HEK293T (cell line): ENCODE results near the gene CR2.
"Not testable (repeated sequence)": the region's sequence is repeated elsewhere in the genome, so short reads cannot be mapped to it uniquely, and the experiment has no call there.

ENCODE experiments used
- CTCF ChIA-PET: fragments of 350-600 bp; formaldehyde crosslinking; extraction: SDS; loops from one replicate; lab custom pipeline; 2021; ENCODE audit warnings: antibody characterized with exemption, inconsistent platforms; lab: Yijun Ruan, JAX
- POLR2A ChIA-PET: fragments of 350-600 bp; formaldehyde crosslinking; extraction: SDS; loops from one replicate; lab custom pipeline; 2020; ENCODE audit warnings: antibody characterized with exemption, inconsistent platforms; lab: Yijun Ruan, JAX
- DNase-seq: peaks from one replicate; pipeline ENCODE4 v3.0.0; 2012; ENCODE audit warnings: mixed read lengths; ENCODE audit errors: extremely low spot score
- ARNT ChIP-seq: fragments of 450-650 bp; IDR thresholded peaks from 2 replicates; pipeline ENCODE4 v1.6.1; 2017; ENCODE audit warnings: mild to moderate bottlenecking
- BHLHE40 ChIP-seq: fragments of 450-650 bp; IDR thresholded peaks from 2 replicates; pipeline ENCODE4 v1.6.1; 2016; ENCODE audit warnings: mild to moderate bottlenecking, moderate library complexity, borderline replicate concordance
- CTBP1 ChIP-seq: fragments of 450-650 bp; IDR thresholded peaks from 2 replicates; pipeline ENCODE4 v1.6.1; 2016; ENCODE audit warnings: borderline replicate concordance
- ELF4 ChIP-seq: fragments of 450-650 bp; IDR thresholded peaks from 2 replicates; pipeline ENCODE4 v1.6.1; 2017; ENCODE audit warnings: antibody characterized with exemption
- FOXA1 ChIP-seq: fragments of 450-650 bp; IDR thresholded peaks from 2 replicates; pipeline ENCODE4 v1.6.1; 2016; ENCODE audit warnings: mild to moderate bottlenecking
- FOXK2 ChIP-seq: fragments of 450-650 bp; IDR thresholded peaks from 2 replicates; pipeline ENCODE4 v1.6.1; 2016; ENCODE audit warnings: mild to moderate bottlenecking
- FOXM1 ChIP-seq: fragments of 450-650 bp; IDR thresholded peaks from 2 replicates; pipeline ENCODE4 v1.6.1; 2017; ENCODE audit warnings: mild to moderate bottlenecking, borderline replicate concordance
- HDGF ChIP-seq: fragments of 450-650 bp; IDR thresholded peaks from 2 replicates; pipeline ENCODE4 v1.6.1; 2017; ENCODE audit warnings: antibody characterized with exemption, borderline replicate concordance
- L3MBTL2 ChIP-seq: fragments of 450-650 bp; conservative IDR thresholded peaks from 2 replicates; pipeline ENCODE4 v1.6.1; 2016; ENCODE audit warnings: mild to moderate bottlenecking
- LEF1 ChIP-seq: fragments of 450-650 bp; IDR thresholded peaks from 2 replicates; pipeline ENCODE4 v1.6.1; 2017; ENCODE audit warnings: mild to moderate bottlenecking, borderline replicate concordance
- NFRKB ChIP-seq: fragments of 450-650 bp; IDR thresholded peaks from 2 replicates; pipeline ENCODE4 v1.6.1; 2016; ENCODE audit warnings: mild to moderate bottlenecking, moderate library complexity
- SP1 ChIP-seq: fragments of 450-650 bp; IDR thresholded peaks from 2 replicates; pipeline ENCODE4 v1.6.1; 2017
- SUZ12 ChIP-seq: fragments of 450-650 bp; IDR thresholded peaks from 2 replicates; pipeline ENCODE4 v1.6.1; 2016; ENCODE audit warnings: mild to moderate bottlenecking
- TARDBP ChIP-seq: fragments of 450-650 bp; IDR thresholded peaks from 2 replicates; pipeline ENCODE4 v1.6.1; 2016
- ZNF384 ChIP-seq: fragments of 450-650 bp; IDR thresholded peaks from 2 replicates; pipeline ENCODE4 v1.6.1; 2016
- TF ChIP-seq, protein P1 (sequence below): fragments of 450-650 bp; IDR thresholded peaks from 2 replicates; pipeline ENCODE4 v1.6.1; 2016

The CR2 gene

DNA sequence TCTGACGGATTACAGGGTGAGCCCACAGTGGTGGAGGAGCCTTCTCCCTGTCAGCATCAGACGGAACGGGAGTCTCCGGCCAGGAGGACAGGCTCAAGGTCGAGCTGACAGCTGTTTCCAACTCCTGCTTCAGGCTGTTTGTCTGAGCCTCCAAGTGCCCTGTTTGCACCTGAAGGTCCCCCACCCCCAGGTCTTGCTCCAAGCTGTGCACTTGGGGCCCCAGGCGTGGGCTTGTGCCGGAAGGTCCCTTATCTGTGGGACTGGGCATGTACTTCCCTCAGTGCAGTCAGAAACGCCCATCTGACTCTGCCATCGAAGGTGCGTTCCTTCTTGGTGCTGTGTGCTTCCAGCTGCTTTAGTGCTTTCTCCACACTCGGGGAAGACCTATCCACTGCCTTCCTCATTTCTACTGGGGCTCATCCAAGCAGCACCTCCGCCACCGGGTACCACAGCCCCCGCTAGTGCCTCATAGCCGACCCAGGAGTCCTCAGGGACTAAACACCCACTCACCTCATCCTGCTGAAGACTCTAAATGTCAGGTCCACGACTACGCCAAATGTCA, 29.5 kb upstream of the CR2 start:
- no peak for TF ChIP-seq ARNT
- TF ChIP-seq TARDBP, result no peak
- TF ChIP-seq LEF1, result no peak
- TF ChIP-seq CTBP1, result no peak
- POLR2A ChIA-PET, result no interaction called here
- DNase-seq, result no peak
- CTCF ChIA-PET, result no interaction called here

- ChIA-PET CTCF (no interaction called here), POLR2A (no interaction called here)
- no peak for DNase-seq
- TF ChIP-seq FOXA1 (no peak), ELF4 (no peak), ARNT (no peak), NFRKB (no peak), TARDBP (no peak), FOXK2 (no peak)
- TF ChIP-seq, protein P1, sequence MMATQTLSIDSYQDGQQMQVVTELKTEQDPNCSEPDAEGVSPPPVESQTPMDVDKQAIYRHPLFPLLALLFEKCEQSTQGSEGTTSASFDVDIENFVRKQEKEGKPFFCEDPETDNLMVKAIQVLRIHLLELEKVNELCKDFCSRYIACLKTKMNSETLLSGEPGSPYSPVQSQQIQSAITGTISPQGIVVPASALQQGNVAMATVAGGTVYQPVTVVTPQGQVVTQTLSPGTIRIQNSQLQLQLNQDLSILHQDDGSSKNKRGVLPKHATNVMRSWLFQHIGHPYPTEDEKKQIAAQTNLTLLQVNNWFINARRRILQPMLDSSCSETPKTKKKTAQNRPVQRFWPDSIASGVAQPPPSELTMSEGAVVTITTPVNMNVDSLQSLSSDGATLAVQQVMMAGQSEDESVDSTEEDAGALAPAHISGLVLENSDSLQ, result no peak
These were observed 26.1 kb upstream of the CR2 start for GRCh38 chr1:207427832-207428585.

GRCh38 chr1:207428783-207429182, 25.3 kb upstream of the CR2 start:
- TF ChIP-seq ELF4, result no peak
- TF ChIP-seq ARNT, result no peak
- POLR2A ChIA-PET, result no interaction called here
- DNase-seq, result no peak
- CTCF ChIA-PET, result no interaction called here

DNA sequence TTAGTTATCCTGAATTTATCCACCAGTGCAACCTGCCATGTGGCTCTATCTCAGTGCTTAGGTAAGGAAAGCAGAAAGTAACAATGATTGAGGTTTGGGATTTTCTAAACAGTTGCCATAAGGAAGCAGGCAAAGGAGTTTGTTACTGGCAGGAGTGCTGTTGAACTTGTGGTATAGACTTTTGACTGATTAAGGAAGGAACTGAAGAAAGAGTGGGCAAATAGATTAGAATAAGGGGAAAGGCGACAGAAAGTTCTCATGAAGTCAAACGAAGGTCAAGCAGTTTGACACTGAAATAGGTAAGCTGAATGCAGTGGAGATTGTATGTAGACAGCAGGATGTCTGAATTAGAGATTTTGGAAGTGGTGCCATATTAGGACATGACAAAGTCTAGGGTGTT, 24.2 kb upstream of the CR2 start:
- CTCF ChIA-PET, result no interaction called here
- POLR2A ChIA-PET, result no interaction called here
- TF ChIP-seq FOXM1, result no peak
- TF ChIP-seq HDGF, result no peak
- no peak for TF ChIP-seq NFRKB
- no peak for TF ChIP-seq CTBP1
- no peak for TF ChIP-seq TARDBP
- TF ChIP-seq ELF4, result no peak
- no peak for TF ChIP-seq ARNT
- TF ChIP-seq L3MBTL2, result no peak
- no peak for TF ChIP-seq SUZ12
- TF ChIP-seq, protein P1, result no peak
- TF ChIP-seq ZNF384, result no peak
- TF ChIP-seq LEF1, result no peak
- no peak for TF ChIP-seq FOXK2
- no peak for TF ChIP-seq SP1
- no peak for TF ChIP-seq BHLHE40
- no peak for TF ChIP-seq FOXA1
- DNase-seq, result no peak

DNA sequence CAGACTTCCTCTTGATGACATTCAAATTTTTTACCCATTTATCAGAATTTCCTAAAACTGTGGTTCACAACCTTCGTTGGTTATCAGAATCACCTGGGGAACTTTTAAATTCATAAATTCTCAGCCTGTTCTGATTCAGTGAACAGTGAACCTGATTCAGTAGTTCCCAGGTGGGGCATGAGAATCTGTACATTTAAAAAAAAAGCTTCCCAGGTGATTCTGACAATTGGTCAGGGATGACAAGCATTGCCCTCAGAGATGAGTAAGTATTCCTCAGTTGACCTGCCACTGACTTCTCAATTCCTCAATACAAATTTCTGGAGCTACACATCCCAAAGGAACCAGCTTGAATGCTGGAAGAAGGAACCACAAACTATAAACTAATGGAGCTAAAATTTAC, 23.5 kb upstream of the CR2 start:
- DNase-seq, result no peak
- TF ChIP-seq, protein P1, result no peak
- no peak for TF ChIP-seq LEF1
- no peak for TF ChIP-seq FOXK2
- TF ChIP-seq ELF4, result no peak
- no peak for TF ChIP-seq HDGF
- no peak for TF ChIP-seq ARNT
- no peak for TF ChIP-seq TARDBP
- TF ChIP-seq SP1, result no peak
- no peak for TF ChIP-seq L3MBTL2
- no peak for TF ChIP-seq CTBP1
- TF ChIP-seq FOXM1, result no peak
- TF ChIP-seq BHLHE40, result no peak
- no peak for TF ChIP-seq NFRKB
- TF ChIP-seq FOXA1, result no peak
- TF ChIP-seq ZNF384, result no peak
- no peak for TF ChIP-seq SUZ12
- POLR2A ChIA-PET, result no interaction called here
- CTCF ChIA-PET, result no interaction called here

DNA sequence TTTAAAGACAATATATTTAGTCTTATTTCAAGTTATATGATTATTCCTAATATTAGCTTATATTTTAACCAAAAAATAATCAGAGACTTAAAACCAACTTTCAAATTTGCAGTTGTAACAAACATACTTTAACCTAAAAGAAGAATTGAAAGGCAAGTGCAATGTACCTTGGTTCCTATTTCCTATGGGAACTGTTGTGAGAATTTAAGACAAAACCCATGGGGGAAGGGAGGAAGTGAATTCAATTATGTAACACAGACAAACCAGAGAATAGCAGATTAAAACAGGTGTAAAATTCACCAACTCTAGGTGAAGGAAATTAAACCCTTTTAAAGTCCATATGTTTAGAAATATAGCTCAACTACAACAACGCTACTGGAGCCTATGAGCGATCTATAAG, 22.6 kb upstream of the CR2 start:
- ChIA-PET POLR2A (no interaction called here), CTCF (no interaction called here)
- DNase-seq, result no peak
- TF ChIP-seq ZNF384 (no peak), FOXA1 (no peak), NFRKB (no peak), HDGF (no peak), TARDBP (no peak)

DNA sequence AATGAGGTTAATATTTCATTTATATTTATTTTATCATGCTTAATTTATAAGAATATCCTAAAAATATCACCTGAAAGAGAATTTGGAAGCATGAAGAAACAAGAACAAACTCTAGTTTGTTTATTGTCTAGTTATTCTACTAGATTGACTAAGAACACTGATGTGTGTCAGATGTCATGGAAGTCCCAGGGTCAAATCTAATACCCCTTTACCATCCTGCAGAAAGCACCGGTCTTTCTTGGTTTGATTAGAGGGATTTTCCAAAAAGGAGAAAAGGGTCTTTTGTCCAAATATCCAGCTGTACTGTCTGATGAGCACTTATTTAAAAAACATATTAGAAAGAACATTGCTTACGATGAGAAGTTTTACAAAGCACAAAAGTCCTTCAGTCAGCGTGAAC, 20.7 kb upstream of the CR2 start:
- CTCF ChIA-PET, result no interaction called here
- no peak for TF ChIP-seq FOXA1
- no peak for TF ChIP-seq BHLHE40
- no peak for TF ChIP-seq FOXK2
- TF ChIP-seq LEF1, result no peak
- TF ChIP-seq L3MBTL2, result no peak
- TF ChIP-seq, protein P1, result no peak
- TF ChIP-seq SP1, result no peak
- no peak for TF ChIP-seq NFRKB
- no peak for TF ChIP-seq CTBP1
- TF ChIP-seq FOXM1, result no peak
- TF ChIP-seq ZNF384, result no peak
- TF ChIP-seq ARNT, result no peak
- TF ChIP-seq HDGF, result no peak
- no peak for TF ChIP-seq ELF4
- TF ChIP-seq SUZ12, result no peak
- no peak for TF ChIP-seq TARDBP
- POLR2A ChIA-PET, result no interaction called here
- no peak for DNase-seq

- POLR2A ChIA-PET, DNase-seq, CTCF ChIA-PET: not testable (repeated sequence)
These were observed 17.4 kb upstream of the CR2 start for GRCh38 chr1:207436746-207437145.
